HG03175 (cell line): Measurements from ENCODE around the gene SEMA5B.

Experiments
- ATAC-seq: cut with Tn5 transposase; IDR thresholded peaks from one replicate; pipeline ENCODE4 v1.9.1; 2021; ENCODE audit warnings: mild to moderate bottlenecking, moderate library complexity; ENCODE audit not compliant: unreplicated experiment

SEMA5B gene

GRCh38 chr3:123055352-123055751 lies 27.8 kb upstream of the SEMA5B start:
- ATAC-seq: no peak

- no peak for ATAC-seq
Measured at GRCh38 chr3:123054931-123055330, 27.4 kb upstream of the SEMA5B start.

- ATAC-seq: no peak
Measured at GRCh38 chr3:123054109-123054778, 26.7 kb upstream of the SEMA5B start.

GRCh38 chr3:123053107-123053506 lies 25.5 kb upstream of the SEMA5B start:
- no peak for ATAC-seq

GRCh38 chr3:123050666-123051065 lies 23.1 kb upstream of the SEMA5B start:
- no peak for ATAC-seq

- ATAC-seq: no peak
Measured at GRCh38 chr3:123048480-123049237, 21.1 kb upstream of the SEMA5B start.

GRCh38 chr3:123047062-123047319 lies 19.4 kb upstream of the SEMA5B start:
- ATAC-seq: no peak

- ATAC-seq: no peak
Measured at GRCh38 chr3:123046262-123047061, 18.9 kb upstream of the SEMA5B start.

GRCh38 chr3:123044981-123045763 lies 17.6 kb upstream of the SEMA5B start:
- ATAC-seq: no peak

GRCh38 chr3:123042413-123042812 lies 14.8 kb upstream of the SEMA5B start:
- ATAC-seq: no peak

- ATAC-seq: no peak
Measured at GRCh38 chr3:123039178-123039577, 11.6 kb upstream of the SEMA5B start.

GRCh38 chr3:123038751-123039150 lies 11.2 kb upstream of the SEMA5B start:
- no peak for ATAC-seq

GRCh38 chr3:123037015-123037375 lies 9.4 kb upstream of the SEMA5B start:
- no peak for ATAC-seq

- ATAC-seq: no peak
Measured at GRCh38 chr3:123036352-123037014, 8.9 kb upstream of the SEMA5B start.

- no peak for ATAC-seq
Measured at GRCh38 chr3:123034996-123035395, 7.4 kb upstream of the SEMA5B start.

GRCh38 chr3:123034120-123034519 lies 6.6 kb upstream of the SEMA5B start:
- ATAC-seq: no peak

GRCh38 chr3:123032057-123032456 lies 4.5 kb upstream of the SEMA5B start:
- no peak for ATAC-seq

- no peak for ATAC-seq
Measured at GRCh38 chr3:123031051-123031450, 3.5 kb upstream of the SEMA5B start.

GRCh38 chr3:123028233-123028828 lies 768 bp upstream of the SEMA5B start:
- ATAC-seq: no peak

- no peak for ATAC-seq
Measured at GRCh38 chr3:123026565-123027291, 835 bp downstream of the SEMA5B start.
